ENCODE data around the gene KCNMA1. TPM values are rescaled to one million over a fixed set of nuclear protein-coding genes. Genes with fewer than 3 reads are reported as not detected.

Gene KCNMA1
- total and polyA plus RNA-seq, 4 donors, result 36.2 to 95.0 (median 54.3) TPM

DNA sequence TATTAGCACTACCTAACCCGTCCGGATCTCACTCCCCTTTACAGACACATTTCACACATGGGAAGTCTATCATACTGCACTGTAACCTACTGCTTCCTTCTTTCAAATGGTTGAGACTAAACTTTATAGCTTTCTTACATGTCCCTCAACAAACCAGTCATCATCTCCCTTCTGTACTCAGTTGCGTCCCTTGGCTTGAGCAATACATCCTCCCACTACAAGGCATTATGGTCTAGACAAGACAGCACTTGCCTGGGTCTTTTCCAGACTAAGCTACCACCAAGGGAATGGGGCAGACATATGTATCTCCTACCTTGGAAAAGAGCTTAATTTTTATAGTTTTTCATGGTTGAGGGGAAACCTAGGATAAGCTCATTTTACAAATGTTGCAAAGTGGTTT is 575.2 kb downstream of the KCNMA1 start:
- peaks cover 2% of the 10 kb centered on the region for H3K36me3 ChIP-seq (ENCODE audit: control insufficient read depth, insufficient read depth, low read length)
- H3K4me1 ChIP-seq (ENCODE audit: control insufficient read depth, insufficient read depth, low read length), result no peaks in the 10 kb centered on the region
- H3K27ac ChIP-seq (ENCODE audit: low read depth, low read length), result no peak overlapping the region
- no peaks in the 10 kb centered on the region for H3K27me3 ChIP-seq (ENCODE audit: control insufficient read depth, insufficient read depth, low read length)
- WGBS (ENCODE audit: insufficient coverage), result 93% methylated on average over 3 of the region's 3 CpGs
- no peak overlapping the region for H3K4me3 ChIP-seq (ENCODE audit: low read depth, low read length)
- no peak for DNase-seq (ENCODE audit: low read depth in 4 of 6, low spot score in 6 of 6)
- H3K9me3 ChIP-seq (ENCODE audit: control insufficient read depth, insufficient read depth, low read length), result no peaks in the 10 kb centered on the region

GRCh38 chr10:77060913-77061312 is 576.7 kb downstream of the KCNMA1 start:
- no peaks in the 10 kb centered on the region for H3K4me1 ChIP-seq (ENCODE audit: control insufficient read depth, insufficient read depth, low read length)
- DNase-seq (ENCODE audit: low read depth in 4 of 6, low spot score in 6 of 6), result no peak
- no peak overlapping the region for H3K4me3 ChIP-seq (ENCODE audit: low read depth, low read length)
- H3K36me3 ChIP-seq (ENCODE audit: control insufficient read depth, insufficient read depth, low read length), result no peaks in the 10 kb centered on the region
- no peaks in the 10 kb centered on the region for H3K27me3 ChIP-seq (ENCODE audit: control insufficient read depth, insufficient read depth, low read length)
- no CpG with 5 or more reads among the region's 2 CpGs for WGBS (ENCODE audit: insufficient coverage)
- H3K27ac ChIP-seq (ENCODE audit: low read depth, low read length), result no peak overlapping the region
- no peaks in the 10 kb centered on the region for H3K9me3 ChIP-seq (ENCODE audit: control insufficient read depth, insufficient read depth, low read length)

GRCh38 chr10:77056650-77057049 is 581.0 kb downstream of the KCNMA1 start:
- Histone ChIP-seq H3K4me3 (ENCODE audit: low read depth, low read length) (no peak overlapping the region), H3K36me3 (ENCODE audit: control insufficient read depth, insufficient read depth, low read length) (no peaks in the 10 kb centered on the region), H3K9me3 (ENCODE audit: control insufficient read depth, insufficient read depth, low read length) (no peaks in the 10 kb centered on the region), H3K27ac (ENCODE audit: low read depth, low read length) (no peak overlapping the region), H3K27me3 (ENCODE audit: control insufficient read depth, insufficient read depth, low read length) (no peaks in the 10 kb centered on the region), H3K4me1 (ENCODE audit: control insufficient read depth, insufficient read depth, low read length) (no peaks in the 10 kb centered on the region)
- no CpG with 5 or more reads among the region's 2 CpGs for WGBS (ENCODE audit: insufficient coverage)
- DNase-seq (ENCODE audit: low read depth in 4 of 6, low spot score in 6 of 6), result no peak

- no peaks in the 10 kb centered on the region for H3K4me1 ChIP-seq (ENCODE audit: control insufficient read depth, insufficient read depth, low read length)
- no peaks in the 10 kb centered on the region for H3K27me3 ChIP-seq (ENCODE audit: control insufficient read depth, insufficient read depth, low read length)
- no peaks in the 10 kb centered on the region for H3K9me3 ChIP-seq (ENCODE audit: control insufficient read depth, insufficient read depth, low read length)
- no peak overlapping the region for H3K4me3 ChIP-seq (ENCODE audit: low read depth, low read length)
- DNase-seq (ENCODE audit: low read depth in 4 of 6, low spot score in 6 of 6), result no peak
- H3K36me3 ChIP-seq (ENCODE audit: control insufficient read depth, insufficient read depth, low read length), result no peaks in the 10 kb centered on the region
- WGBS (ENCODE audit: insufficient coverage), result no CpG with 5 or more reads among the region's 2 CpGs
- no peak overlapping the region for H3K27ac ChIP-seq (ENCODE audit: low read depth, low read length)
These were observed 585.0 kb downstream of the KCNMA1 start for GRCh38 chr10:77052593-77052992.

- Histone ChIP-seq H3K36me3 (ENCODE audit: control insufficient read depth, insufficient read depth, low read length) (no peaks in the 10 kb centered on the region), H3K4me3 (ENCODE audit: low read depth, low read length) (no peak overlapping the region), H3K27me3 (ENCODE audit: control insufficient read depth, insufficient read depth, low read length) (no peaks in the 10 kb centered on the region), H3K9me3 (ENCODE audit: control insufficient read depth, insufficient read depth, low read length) (no peaks in the 10 kb centered on the region), H3K27ac (ENCODE audit: low read depth, low read length) (no peak overlapping the region), H3K4me1 (ENCODE audit: control insufficient read depth, insufficient read depth, low read length) (no peaks in the 10 kb centered on the region)
- no peak for DNase-seq (ENCODE audit: low read depth in 4 of 6, low spot score in 6 of 6)
These were observed 585.8 kb downstream of the KCNMA1 start for GRCh38 chr10:77051837-77052236.

- Histone ChIP-seq H3K4me3 (ENCODE audit: low read depth, low read length) (no peak overlapping the region), H3K4me1 (ENCODE audit: control insufficient read depth, insufficient read depth, low read length) (no peaks in the 10 kb centered on the region), H3K36me3 (ENCODE audit: control insufficient read depth, insufficient read depth, low read length) (no peaks in the 10 kb centered on the region), H3K9me3 (ENCODE audit: control insufficient read depth, insufficient read depth, low read length) (no peaks in the 10 kb centered on the region), H3K27me3 (ENCODE audit: control insufficient read depth, insufficient read depth, low read length) (no peaks in the 10 kb centered on the region), H3K27ac (ENCODE audit: low read depth, low read length) (no peak overlapping the region)
- WGBS (ENCODE audit: insufficient coverage), result 100% methylated on average over 3 of the region's 3 CpGs
- no peak for DNase-seq (ENCODE audit: low read depth in 4 of 6, low spot score in 6 of 6)
These were observed 587.7 kb downstream of the KCNMA1 start for GRCh38 chr10:77049896-77050295.

DNA sequence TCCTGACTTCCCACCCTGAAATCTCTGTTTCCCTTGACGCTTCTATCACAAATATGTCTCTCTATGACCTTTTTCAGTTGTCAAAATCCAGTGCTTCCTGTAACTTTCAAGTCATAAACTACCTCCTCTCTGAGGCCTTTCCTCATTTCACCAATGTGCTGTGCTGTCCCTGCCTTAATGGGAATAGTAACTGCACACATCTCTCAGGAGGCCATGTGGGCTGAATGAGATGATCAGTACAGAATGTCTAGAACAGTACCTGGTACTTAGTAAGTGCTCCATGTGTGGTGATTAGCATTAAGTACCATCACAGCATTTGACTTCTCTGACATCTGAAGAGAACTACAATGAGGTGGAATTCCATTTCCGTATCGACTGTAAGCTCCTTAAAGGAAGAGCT is 588.5 kb downstream of the KCNMA1 start:
- Histone ChIP-seq H3K27ac (ENCODE audit: low read depth, low read length) (no peak overlapping the region), H3K4me3 (ENCODE audit: low read depth, low read length) (no peak overlapping the region), H3K9me3 (ENCODE audit: control insufficient read depth, insufficient read depth, low read length) (no peaks in the 10 kb centered on the region), H3K27me3 (ENCODE audit: control insufficient read depth, insufficient read depth, low read length) (no peaks in the 10 kb centered on the region), H3K36me3 (ENCODE audit: control insufficient read depth, insufficient read depth, low read length) (no peaks in the 10 kb centered on the region), H3K4me1 (ENCODE audit: control insufficient read depth, insufficient read depth, low read length) (no peaks in the 10 kb centered on the region)
- WGBS (ENCODE audit: insufficient coverage), result 100% methylated on average over 2 of the region's 3 CpGs
- no peak for DNase-seq (ENCODE audit: low read depth in 4 of 6, low spot score in 6 of 6)

- 33% methylated on average over 2 of the region's 2 CpGs for WGBS (ENCODE audit: insufficient coverage)
- H3K4me3 ChIP-seq (ENCODE audit: low read depth, low read length), result no peak overlapping the region
- H3K27ac ChIP-seq (ENCODE audit: low read depth, low read length), result no peak overlapping the region
These were observed 592.5 kb downstream of the KCNMA1 start for GRCh38 chr10:77045085-77045484.

DNA sequence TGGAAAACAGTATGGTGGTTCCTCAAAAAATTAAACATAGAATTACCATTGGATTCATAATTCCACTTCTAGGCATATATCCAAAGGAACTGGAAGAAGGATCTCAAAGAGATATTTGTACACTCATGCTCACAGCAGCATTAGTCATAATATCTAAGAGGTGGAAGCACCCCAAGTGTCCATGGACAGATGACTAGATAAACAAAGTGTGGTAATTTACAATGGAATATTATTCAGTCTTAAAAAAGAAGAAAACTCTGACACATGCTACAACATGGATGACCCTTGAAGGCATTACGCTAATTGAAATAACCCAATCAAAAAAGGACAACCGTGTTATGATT is 594.2 kb downstream of the KCNMA1 start:
- Histone ChIP-seq H3K4me1 (ENCODE audit: control insufficient read depth, insufficient read depth, low read length) (peaks cover 4% of the 10 kb centered on the region), H3K27ac (ENCODE audit: low read depth, low read length) (no peak overlapping the region), H3K9me3 (ENCODE audit: control insufficient read depth, insufficient read depth, low read length) (no peaks in the 10 kb centered on the region), H3K36me3 (ENCODE audit: control insufficient read depth, insufficient read depth, low read length) (no peaks in the 10 kb centered on the region), H3K4me3 (ENCODE audit: low read depth, low read length) (no peak overlapping the region), H3K27me3 (ENCODE audit: control insufficient read depth, insufficient read depth, low read length) (no peaks in the 10 kb centered on the region)
- WGBS (ENCODE audit: insufficient coverage), result 100% methylated on average over 1 of the region's 2 CpGs
- DNase-seq (ENCODE audit: low read depth in 4 of 6, low spot score in 6 of 6), result no peak

More at GRCh38 chr10:77045085-77045484, 592.5 kb downstream of the KCNMA1 start:
- peak in 2 of 6 donors; percentile 53 to 77 for DNase-seq (ENCODE audit: low read depth in 4 of 6, low spot score in 6 of 6)
- Histone ChIP-seq H3K9me3 (ENCODE audit: control insufficient read depth, insufficient read depth, low read length) (no peaks in the 10 kb centered on the region), H3K4me1 (ENCODE audit: control insufficient read depth, insufficient read depth, low read length) (no peaks in the 10 kb centered on the region), H3K36me3 (ENCODE audit: control insufficient read depth, insufficient read depth, low read length) (no peaks in the 10 kb centered on the region), H3K27me3 (ENCODE audit: control insufficient read depth, insufficient read depth, low read length) (no peaks in the 10 kb centered on the region)

- no peak overlapping the region for H3K27ac ChIP-seq (ENCODE audit: low read depth, low read length)
- DNase-seq (ENCODE audit: low read depth in 4 of 6, low spot score in 6 of 6), result peak in 1 of 6 donors; percentile 81
- H3K36me3 ChIP-seq (ENCODE audit: control insufficient read depth, insufficient read depth, low read length), result no peaks in the 10 kb centered on the region
- no peaks in the 10 kb centered on the region for H3K9me3 ChIP-seq (ENCODE audit: control insufficient read depth, insufficient read depth, low read length)
- no peaks in the 10 kb centered on the region for H3K27me3 ChIP-seq (ENCODE audit: control insufficient read depth, insufficient read depth, low read length)
- H3K4me1 ChIP-seq (ENCODE audit: control insufficient read depth, insufficient read depth, low read length), result peaks cover 8% of the 10 kb centered on the region
- no peak overlapping the region for H3K4me3 ChIP-seq (ENCODE audit: low read depth, low read length)
- no CpG with 5 or more reads among the region's 4 CpGs for WGBS (ENCODE audit: insufficient coverage)
These were observed 594.7 kb downstream of the KCNMA1 start for GRCh38 chr10:77042706-77043419.

Measured in spinal cord (tissue), 10 donors.